GM21423 (cell line): ENCODE data around the gene FOXQ1.

ENCODE experiments used
- ATAC-seq: cut with Tn5 transposase; IDR thresholded peaks from one replicate; pipeline ENCODE4 v1.9.1; 2021; ENCODE audit warnings: mild to moderate bottlenecking, moderate library complexity; ENCODE audit not compliant: unreplicated experiment

The FOXQ1 gene

GRCh38 chr6:1290086-1290485 lies 21.8 kb upstream of the FOXQ1 start:
- ATAC-seq: no peak

- no peak for ATAC-seq
These were observed 21.1 kb upstream of the FOXQ1 start for GRCh38 chr6:1290805-1291204.

GRCh38 chr6:1291381-1291780 lies 20.5 kb upstream of the FOXQ1 start:
- ATAC-seq: no peak

GRCh38 chr6:1295420-1295819 lies 16.5 kb upstream of the FOXQ1 start:
- no peak for ATAC-seq

GRCh38 chr6:1296079-1296478 lies 15.8 kb upstream of the FOXQ1 start:
- no peak for ATAC-seq

GRCh38 chr6:1296542-1296941 lies 15.4 kb upstream of the FOXQ1 start:
- no peak for ATAC-seq

GRCh38 chr6:1297746-1298145 lies 14.2 kb upstream of the FOXQ1 start:
- no peak for ATAC-seq

GRCh38 chr6:1298768-1299167 lies 13.1 kb upstream of the FOXQ1 start:
- ATAC-seq: no peak

GRCh38 chr6:1306133-1306532 lies 5.8 kb upstream of the FOXQ1 start:
- ATAC-seq: no peak

- no peak for ATAC-seq
These were observed 2.5 kb upstream of the FOXQ1 start for GRCh38 chr6:1309366-1309765.

GRCh38 chr6:1310628-1311399 lies 1.1 kb upstream of the FOXQ1 start:
- ATAC-seq: no peak

- ATAC-seq: no peak
These were observed 240 bp downstream of the FOXQ1 start for GRCh38 chr6:1312203-1312472.

- ATAC-seq: no peak
These were observed 822 bp downstream of the FOXQ1 start for GRCh38 chr6:1312473-1313367.

- no peak for ATAC-seq
These were observed 1.5 kb downstream of the FOXQ1 start for GRCh38 chr6:1313384-1313766.

GRCh38 chr6:1313767-1314503 lies 2.0 kb downstream of the FOXQ1 start:
- ATAC-seq: no peak

- ATAC-seq: no peak
These were observed 2.7 kb downstream of the FOXQ1 start for GRCh38 chr6:1314617-1315016.

- no peak for ATAC-seq
These were observed 3.3 kb downstream of the FOXQ1 start for GRCh38 chr6:1315201-1315559.

- no peak for ATAC-seq
These were observed 3.9 kb downstream of the FOXQ1 start for GRCh38 chr6:1315560-1316386.

GRCh38 chr6:1316489-1316971 lies 4.6 kb downstream of the FOXQ1 start:
- ATAC-seq: no peak

- ATAC-seq: no peak
These were observed 5.5 kb downstream of the FOXQ1 start for GRCh38 chr6:1317302-1317815.

GRCh38 chr6:1318036-1318435 lies 6.1 kb downstream of the FOXQ1 start:
- ATAC-seq: no peak
